HCT116 (cell line): ENCODE measurements around the gene POLE. TPM values are rescaled to one million over a fixed set of nuclear protein-coding genes. Genes with fewer than 3 reads are reported as not detected.

ENCODE experiments used
- ATAC-seq: fragments of 200-7000 bp; cut with Tn5 transposase; 2 replicates; pipeline ENCODE4 v1.9.1; 2020; ENCODE audit warnings: mild to moderate bottlenecking, moderate library complexity
- BruUV-seq: library from RNA; stranded (reverse); fragments of 400-500 nt; replicated peaks from 2 replicates; lab custom pipeline; 2021; lab: Mats Ljungman, UMichigan
- CTCF ChIA-PET: fragments of 300-600 bp; sonication (Branson Sonifier 250); formaldehyde crosslinking; loops from one replicate; lab custom pipeline; 2021; ENCODE audit warnings: antibody characterized with exemption; lab: Charles Lee
- POLR2A ChIA-PET: fragments of 300-600, 350-600 bp; sonication (Branson Sonifier 250); formaldehyde crosslinking; loops from one replicate; lab custom pipeline; 2021; ENCODE audit warnings: antibody characterized with exemption; lab: Charles Lee
- RAD21 ChIA-PET, 2 experiments: fragments of 300-600 bp; sonication (Branson Sonifier 250); formaldehyde crosslinking; loops; one replicate each; lab custom pipeline; 2023; ENCODE audit warnings: low total read pairs in 2 of 2; ENCODE audit not compliant: uncharacterized antibody in 2 of 2, unreplicated experiment in 2 of 2, low non-redundant PET in 1 of 2; lab: Charles Lee
- DNase-seq: peaks from one replicate; pipeline ENCODE4 v3.0.0-alpha.2; 2010; ENCODE audit warnings: low read depth, low spot score
- H2AFZ ChIP-seq: fragments of 200-600 bp; shearing (Covaris generic), sonication (generic); 2 replicates; pipeline ENCODE4 v1.6.1; 2017; ENCODE audit warnings: low read depth, mixed run types, mixed read lengths, antibody characterized with exemption, low read length; ENCODE audit not compliant: poor library complexity, severe bottlenecking
- H3K27ac ChIP-seq: 2 replicates; pipeline ENCODE4 v1.5.1; 2012; ENCODE audit warnings: low read depth, low read length
- H3K27me3 ChIP-seq: fragments of 200-600 bp; sonication (generic); 2 replicates; pipeline ENCODE4 v1.6.1; 2016; ENCODE audit warnings: mixed run types, low read length, mixed read lengths; ENCODE audit not compliant: insufficient read depth
- H3K36me3 ChIP-seq, 2 experiments: fragments of 200-500 bp in 1 of 2; fragments of 200-600 bp in 1 of 2; sonication (Bioruptor generic) in 1 of 2; sonication (generic) in 1 of 2; 2 replicates each; pipeline versions ENCODE4 v1.5.1 to v1.6.1; 2014 to 2016; ENCODE audit warnings: low read length in 2 of 2, inconsistent platforms in 1 of 2, mixed read lengths in 1 of 2, mixed run types in 1 of 2; ENCODE audit not compliant: insufficient read depth in 2 of 2, control insufficient read depth in 1 of 2
- H3K4me1 ChIP-seq, 2 experiments: fragments of 200-600 bp in 1 of 2; sonication (generic) in 1 of 2; 2 replicates each; pipeline versions ENCODE4 v1.5.1 to v1.6.1; 2012 to 2017; ENCODE audit warnings: low read length in 2 of 2, inconsistent platforms in 1 of 2, mild to moderate bottlenecking in 1 of 2, mixed read lengths in 1 of 2, mixed run types in 1 of 2, moderate library complexity in 1 of 2; ENCODE audit not compliant: insufficient read depth in 2 of 2, control insufficient read depth in 1 of 2
- H3K4me2 ChIP-seq: fragments of 200-600 bp; sonication (generic); 2 replicates; pipeline ENCODE4 v1.6.1; 2017; ENCODE audit warnings: mixed run types, low read length, mixed read lengths
- H3K4me3 ChIP-seq, 2 experiments: fragments of 200-600 bp in 1 of 2; sonication (generic) in 1 of 2; replicated peaks in 1 of 2; 2 replicates each; pipeline ENCODE4 v1.5.1; 2011 to 2016; ENCODE audit warnings: low read length in 2 of 2, control low read depth in 1 of 2, low read depth in 1 of 2, mild to moderate bottlenecking in 1 of 2, mixed read lengths in 1 of 2, mixed run types in 1 of 2
- H3K79me2 ChIP-seq: fragments of 200-600 bp; sonication (generic); 2 replicates; pipeline ENCODE4 v1.6.1; 2017; ENCODE audit warnings: mild to moderate bottlenecking, mixed run types, low read length, moderate library complexity, mixed read lengths; ENCODE audit not compliant: insufficient read depth
- H3K9ac ChIP-seq: fragments of 200-600 bp; sonication (generic); 2 replicates; pipeline ENCODE4 v1.6.1; 2016; ENCODE audit warnings: low read length, mixed read lengths
- H3K9me2 ChIP-seq: fragments of 200-600 bp; sonication (generic), shearing (Covaris generic); 2 replicates; pipeline ENCODE4 v1.6.1; 2017; ENCODE audit warnings: mixed run types, mild to moderate bottlenecking, moderate library complexity; ENCODE audit not compliant: insufficient read depth
- H3K9me3 ChIP-seq, 2 experiments: fragments of 200-500 bp in 1 of 2; fragments of 200-600 bp in 1 of 2; sonication (Bioruptor generic) in 1 of 2; sonication (generic) in 1 of 2; 2 replicates each; pipeline ENCODE4 v1.6.1; 2014 to 2017; ENCODE audit warnings: low read length in 2 of 2, mixed read lengths in 2 of 2, inconsistent platforms in 1 of 2, low read depth in 1 of 2, mild to moderate bottlenecking in 1 of 2, mixed run types in 1 of 2, moderate library complexity in 1 of 2; ENCODE audit not compliant: control insufficient read depth in 1 of 2, insufficient read depth in 1 of 2
- H4K20me1 ChIP-seq: fragments of 200-600 bp; sonication (generic), shearing (Covaris generic); 2 replicates; pipeline ENCODE4 v1.6.1; 2017; ENCODE audit warnings: mixed run types, mild to moderate bottlenecking, moderate library complexity; ENCODE audit not compliant: insufficient read depth
- CBX3 ChIP-seq: IDR thresholded peaks from 2 replicates; pipeline ENCODE4 v1.6.1; 2012; ENCODE audit warnings: low read depth
- CTCF ChIP-seq, 3 experiments: fragments of 200-600 bp in 1 of 3; sonication (generic) in 1 of 3; IDR thresholded peaks in 2 of 3; conservative IDR thresholded peaks in 1 of 3; 2 replicates each; pipeline ENCODE4 v1.5.1; 2012 to 2017; ENCODE audit warnings: low read depth in 2 of 3, low read length in 2 of 3, antibody characterized with exemption in 1 of 3, borderline replicate concordance in 1 of 3, control low read depth in 1 of 3, mild to moderate bottlenecking in 1 of 3, mixed read lengths in 1 of 3, mixed run types in 1 of 3, moderate library complexity in 1 of 3; ENCODE audit not compliant: insufficient read depth in 1 of 3
- ELF1 ChIP-seq: IDR thresholded peaks from 2 replicates; pipeline ENCODE4 v1.6.1; 2012; ENCODE audit warnings: low read depth, borderline replicate concordance
- FOSL1 ChIP-seq: IDR thresholded peaks from 2 replicates; pipeline ENCODE4 v1.6.1; 2012; ENCODE audit warnings: low read depth
- JUND ChIP-seq: IDR thresholded peaks from 2 replicates; pipeline ENCODE4 v1.6.1; 2012
- POLR2A ChIP-seq: IDR thresholded peaks from 2 replicates; pipeline ENCODE4 v1.7.0; 2011; ENCODE audit warnings: borderline replicate concordance; ENCODE audit not compliant: insufficient read depth, insufficient read length; ENCODE audit errors: extremely low read depth
- POLR2AphosphoS5 ChIP-seq: IDR thresholded peaks from 2 replicates; pipeline ENCODE4 v1.6.1; 2011; ENCODE audit warnings: mild to moderate bottlenecking, low read depth, low read length, moderate library complexity
- SP1 ChIP-seq: IDR thresholded peaks from 2 replicates; pipeline ENCODE4 v1.6.1; 2012; ENCODE audit warnings: low read depth
- YY1 ChIP-seq: IDR thresholded peaks from 2 replicates; pipeline ENCODE4 v1.6.1; 2011; ENCODE audit warnings: low read length, low read depth, moderate library complexity, mild to moderate bottlenecking; ENCODE audit not compliant: insufficient replicate concordance; ENCODE audit errors: extremely low read depth
- ZFX ChIP-seq: fragments of 450-650 bp; IDR thresholded peaks from 2 replicates; pipeline ENCODE4 v1.6.1; 2017
- ZNF274 ChIP-seq: fragments of 200-500 bp; sonication (Bioruptor generic); IDR thresholded peaks from 2 replicates; pipeline ENCODE4 v1.6.1; 2014; ENCODE audit warnings: mild to moderate bottlenecking, low read depth, low read length, inconsistent platforms
- intact Hi-C: fragments of 100-400 bp; cut with micrococcal nuclease; formaldehyde crosslinking; loops from 2 replicates; pipeline ENCODE4 v1.10.0; 2022
- total RNA-seq: library from RNA; stranded (reverse); gene quantifications from one replicate; pipeline ENCODE4 v1.2.1, GENCODE V29; 2021; ENCODE audit not compliant: unreplicated experiment
- TF ChIP-seq, protein P1 (sequence below): IDR thresholded peaks from 2 replicates; pipeline ENCODE4 v1.6.1; 2011; ENCODE audit warnings: mild to moderate bottlenecking, low read length, moderate library complexity; ENCODE audit not compliant: insufficient replicate concordance; ENCODE audit errors: extremely low read depth
- TF ChIP-seq, protein P2 (sequence below): IDR thresholded peaks from 2 replicates; pipeline ENCODE4 v1.6.1; 2012

POLE gene
- total RNA-seq, 1 experiment from 2014 or later = 128 TPM

GRCh38 chr12:132614029-132614428 is 73.1 kb downstream of the POLE start:
- H3K4me2 ChIP-seq = no peak overlapping the region
- no peak overlapping the region for H3K9ac ChIP-seq
- H3K79me2 ChIP-seq = no peaks in the 10 kb centered on the region
- no peaks in the 10 kb centered on the region for H3K9me3 ChIP-seq
- no peak overlapping the region for H3K4me3 ChIP-seq
- ChIA-PET POLR2A (no interaction called here), RAD21 (no interaction called here), CTCF (interaction anchor here (1.5 to 2.8 kb wide), 4 partner anchors 14 to 199 kb away, joined by 7 to 46 read pairs (median 15); no protein-coding TSS in a partner anchor)
- ATAC-seq = no peak
- no peak for DNase-seq
- H3K36me3 ChIP-seq = no peaks in the 10 kb centered on the region
- no peak overlapping the region for H3K27ac ChIP-seq
- no peak overlapping the region for H2AFZ ChIP-seq
- TF ChIP-seq POLR2A = no peak
- no peaks in the 10 kb centered on the region for H4K20me1 ChIP-seq
- no peaks in the 10 kb centered on the region for H3K9me2 ChIP-seq
- peaks cover 0 to 8% of the 10 kb centered on the region in 2 experiments; a peak in 2 of 4 replicates for H3K4me1 ChIP-seq
- H3K27me3 ChIP-seq = no peaks in the 10 kb centered on the region
- no TSS peak for BruUV-seq
- intact Hi-C loops = loop anchor here (2.0 kb wide), 1 partner anchor 53 kb away; no protein-coding TSS in a partner anchor

DNA sequence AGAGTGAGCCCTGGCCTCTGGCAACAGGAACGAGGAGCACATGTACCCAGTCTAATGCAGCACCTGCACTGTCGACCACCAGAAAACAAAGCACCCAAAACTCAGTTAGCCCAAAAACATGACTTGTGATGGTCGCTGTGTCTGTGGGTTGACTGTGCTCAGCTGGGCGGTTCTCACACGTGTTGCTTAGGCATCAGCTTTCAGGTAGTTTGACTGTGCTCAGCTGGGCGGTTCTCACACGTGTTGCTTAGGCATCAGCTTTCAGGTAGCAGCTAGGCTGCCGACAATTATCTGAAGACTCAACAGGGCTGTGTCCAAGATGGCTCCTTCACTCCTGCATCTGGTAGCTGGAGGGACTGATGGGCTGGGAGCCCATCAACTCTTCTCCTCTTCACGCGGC is 75.5 kb downstream of the POLE start:
- Histone ChIP-seq H4K20me1 (no peaks in the 10 kb centered on the region), H3K36me3 (no peaks in the 10 kb centered on the region), H3K4me3 (no peak overlapping the region), H3K9me3 (no peaks in the 10 kb centered on the region), H3K79me2 (no peaks in the 10 kb centered on the region), H2AFZ (no peak overlapping the region)
- ATAC-seq = no peak
- intact Hi-C loops = no loop called here
- RAD21 ChIA-PET = no interaction called here
- no peak for TF ChIP-seq CBX3
- TF ChIP-seq FOSL1 = no peak
- no peak for TF ChIP-seq SP1
- TF ChIP-seq JUND = no peak
- TF ChIP-seq ZFX = no peak
- no peak for TF ChIP-seq POLR2AphosphoS5
- TF ChIP-seq, protein P1, sequence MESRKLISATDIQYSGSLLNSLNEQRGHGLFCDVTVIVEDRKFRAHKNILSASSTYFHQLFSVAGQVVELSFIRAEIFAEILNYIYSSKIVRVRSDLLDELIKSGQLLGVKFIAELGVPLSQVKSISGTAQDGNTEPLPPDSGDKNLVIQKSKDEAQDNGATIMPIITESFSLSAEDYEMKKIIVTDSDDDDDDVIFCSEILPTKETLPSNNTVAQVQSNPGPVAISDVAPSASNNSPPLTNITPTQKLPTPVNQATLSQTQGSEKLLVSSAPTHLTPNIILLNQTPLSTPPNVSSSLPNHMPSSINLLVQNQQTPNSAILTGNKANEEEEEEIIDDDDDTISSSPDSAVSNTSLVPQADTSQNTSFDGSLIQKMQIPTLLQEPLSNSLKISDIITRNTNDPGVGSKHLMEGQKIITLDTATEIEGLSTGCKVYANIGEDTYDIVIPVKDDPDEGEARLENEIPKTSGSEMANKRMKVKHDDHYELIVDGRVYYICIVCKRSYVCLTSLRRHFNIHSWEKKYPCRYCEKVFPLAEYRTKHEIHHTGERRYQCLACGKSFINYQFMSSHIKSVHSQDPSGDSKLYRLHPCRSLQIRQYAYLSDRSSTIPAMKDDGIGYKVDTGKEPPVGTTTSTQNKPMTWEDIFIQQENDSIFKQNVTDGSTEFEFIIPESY = no peak
- no peak for TF ChIP-seq CTCF (IDR thresholded peaks at IDR 0.05 in 2 of 3, conservative IDR thresholded peaks at IDR 0.05 in 1 of 3; ENCODE audit: borderline replicate concordance in 1 of 3, insufficient read depth in 1 of 3, low read depth in 2 of 3, low read length in 2 of 3)
- no peak for TF ChIP-seq ELF1
- TF ChIP-seq YY1 = no peak
- no peak for TF ChIP-seq ZNF274
- TF ChIP-seq, protein P2, sequence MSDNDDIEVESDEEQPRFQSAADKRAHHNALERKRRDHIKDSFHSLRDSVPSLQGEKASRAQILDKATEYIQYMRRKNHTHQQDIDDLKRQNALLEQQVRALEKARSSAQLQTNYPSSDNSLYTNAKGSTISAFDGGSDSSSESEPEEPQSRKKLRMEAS = no peak
- TF ChIP-seq, all 23 proteins: peak for 0
- Histone ChIP-seq H3K4me1 (peaks cover 0 to 8% of the 10 kb centered on the region in 2 experiments; a peak in 2 of 4 replicates), H3K27me3 (no peaks in the 10 kb centered on the region), H3K9me2 (no peaks in the 10 kb centered on the region), H3K4me2 (no peak overlapping the region), H3K27ac (no peak overlapping the region), H3K9ac (no peak overlapping the region)
- POLR2A ChIA-PET = no interaction called here
- no peak for DNase-seq
- no TSS peak for BruUV-seq
- CTCF ChIA-PET = no interaction called here
